HG02798 (cell line): ENCODE measurements around the gene GYPC.
"Not testable (repeated sequence)": the region's sequence is repeated elsewhere in the genome, so short reads cannot be mapped to it uniquely, and the experiment has no call there.

Source experiments
- ATAC-seq: cut with Tn5 transposase; IDR thresholded peaks from one replicate; pipeline ENCODE4 v1.9.1; 2021; ENCODE audit warnings: mild to moderate bottlenecking; ENCODE audit not compliant: unreplicated experiment, poor library complexity

GYPC gene

DNA sequence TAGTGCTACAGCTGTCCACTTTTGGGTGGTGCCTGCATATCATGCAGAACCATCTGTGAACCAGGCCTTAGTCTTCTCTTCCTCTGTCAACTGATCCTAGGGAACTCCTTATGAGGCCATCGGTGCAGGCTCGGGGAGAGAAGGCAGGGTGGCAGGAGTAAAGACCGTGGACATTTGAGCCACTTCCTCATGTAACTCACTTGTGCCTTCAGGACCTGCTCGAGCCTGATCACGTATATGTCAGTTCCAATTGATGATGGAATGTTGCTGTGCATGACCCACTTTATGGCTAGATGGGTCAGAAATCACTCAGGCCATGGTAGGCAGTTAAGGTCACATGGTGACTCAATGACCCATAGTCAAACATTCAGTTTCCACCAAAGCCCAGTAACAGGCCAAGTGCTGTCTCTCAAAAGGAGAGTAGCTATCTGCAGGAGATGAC is 7.6 kb upstream of the GYPC start:
- not testable (repeated sequence) for ATAC-seq

DNA sequence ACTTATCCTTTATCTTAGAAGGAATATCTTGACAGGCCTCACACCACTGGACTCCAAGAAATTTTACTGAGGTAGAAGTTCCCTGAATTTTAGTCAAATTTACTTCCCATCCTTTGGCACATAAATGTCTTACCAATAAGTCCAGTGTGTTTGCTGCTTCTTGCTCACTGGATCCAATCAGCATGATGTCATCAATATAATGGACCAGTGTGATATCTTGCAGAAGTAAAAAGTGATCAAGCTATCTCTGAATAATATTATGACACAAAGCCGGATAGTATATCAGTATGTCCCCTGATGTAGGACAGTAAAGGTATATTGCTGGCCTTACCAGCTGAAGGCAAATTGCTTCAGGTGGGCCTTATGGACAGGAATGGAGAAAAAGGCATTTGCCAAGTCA is 6.9 kb upstream of the GYPC start:
- no peak for ATAC-seq

- no peak for ATAC-seq
Observed at GRCh38 chr2:126650994-126651393, 5.0 kb upstream of the GYPC start.

DNA sequence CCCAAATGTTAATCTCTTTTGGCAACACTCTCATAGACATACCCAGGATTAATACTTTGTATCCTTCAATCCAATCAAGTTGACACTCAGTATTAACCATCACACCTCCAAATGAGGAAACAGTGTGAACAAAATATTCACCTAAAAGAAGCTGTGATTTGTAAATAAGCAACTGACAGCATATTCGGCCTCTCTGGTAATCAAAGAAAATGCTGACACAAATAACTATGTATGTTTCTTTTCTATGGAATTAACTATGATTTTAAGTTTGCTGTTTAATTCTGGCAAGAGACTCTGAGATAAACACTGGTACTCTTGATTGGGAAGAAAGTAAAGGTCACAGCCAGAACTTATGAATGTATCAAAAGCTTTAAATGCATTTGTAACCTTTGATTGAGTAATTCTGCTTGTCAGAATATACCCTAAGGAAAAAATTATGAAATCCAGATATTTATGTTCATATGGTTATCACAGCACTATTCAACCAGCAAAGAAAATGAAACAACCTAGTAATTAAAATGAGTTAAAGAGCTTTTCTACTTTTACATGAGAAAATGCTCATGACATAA is 3.6 kb upstream of the GYPC start:
- ATAC-seq: no peak

DNA sequence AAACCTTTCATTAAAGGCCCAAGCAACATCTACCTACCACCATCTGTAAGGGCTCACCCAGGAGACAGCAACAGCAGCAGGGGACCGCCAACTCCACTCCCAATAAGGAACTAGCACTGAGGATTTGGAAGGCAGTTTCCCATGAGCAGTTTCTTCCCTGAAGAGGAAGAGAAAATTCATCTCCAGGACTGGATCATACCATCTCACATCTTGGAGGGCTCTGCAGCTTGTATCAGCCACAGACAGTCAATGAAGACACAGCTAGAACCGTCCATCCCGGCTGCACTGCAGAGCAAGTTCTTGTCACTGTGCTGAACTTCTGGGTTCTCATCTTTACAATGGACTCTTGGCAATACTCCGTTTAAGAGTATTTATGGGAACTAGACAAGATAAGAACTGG is 2.8 kb upstream of the GYPC start:
- no peak for ATAC-seq

- no peak for ATAC-seq
Observed at GRCh38 chr2:126653761-126654160, 2.2 kb upstream of the GYPC start.

DNA sequence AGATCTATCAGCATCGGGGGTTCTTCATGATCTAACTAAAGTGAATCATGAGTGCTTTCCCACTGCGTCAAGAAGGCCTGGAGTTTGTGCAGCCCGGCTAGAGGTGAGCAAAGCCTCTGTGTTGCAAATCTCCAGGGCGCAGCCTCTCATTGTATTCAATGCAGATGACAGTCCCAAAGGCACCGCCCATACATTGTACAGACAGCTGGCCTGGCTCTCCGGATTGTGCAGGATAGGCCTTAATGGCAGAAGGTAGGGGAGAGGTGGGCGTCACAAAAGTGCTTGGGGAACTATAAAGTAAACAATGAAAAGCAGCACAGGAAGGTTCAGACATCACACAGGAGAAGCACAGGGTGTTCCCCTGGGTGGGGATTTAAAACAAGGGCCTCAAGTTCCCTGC is 907 bp upstream of the GYPC start:
- ATAC-seq: no peak

- ATAC-seq: peak; percentile 29
Observed at GRCh38 chr2:126656431-126657147, 631 bp downstream of the GYPC start.

GRCh38 chr2:126657148-126657635 is 1.2 kb downstream of the GYPC start:
- peak; percentile 21 for ATAC-seq

DNA sequence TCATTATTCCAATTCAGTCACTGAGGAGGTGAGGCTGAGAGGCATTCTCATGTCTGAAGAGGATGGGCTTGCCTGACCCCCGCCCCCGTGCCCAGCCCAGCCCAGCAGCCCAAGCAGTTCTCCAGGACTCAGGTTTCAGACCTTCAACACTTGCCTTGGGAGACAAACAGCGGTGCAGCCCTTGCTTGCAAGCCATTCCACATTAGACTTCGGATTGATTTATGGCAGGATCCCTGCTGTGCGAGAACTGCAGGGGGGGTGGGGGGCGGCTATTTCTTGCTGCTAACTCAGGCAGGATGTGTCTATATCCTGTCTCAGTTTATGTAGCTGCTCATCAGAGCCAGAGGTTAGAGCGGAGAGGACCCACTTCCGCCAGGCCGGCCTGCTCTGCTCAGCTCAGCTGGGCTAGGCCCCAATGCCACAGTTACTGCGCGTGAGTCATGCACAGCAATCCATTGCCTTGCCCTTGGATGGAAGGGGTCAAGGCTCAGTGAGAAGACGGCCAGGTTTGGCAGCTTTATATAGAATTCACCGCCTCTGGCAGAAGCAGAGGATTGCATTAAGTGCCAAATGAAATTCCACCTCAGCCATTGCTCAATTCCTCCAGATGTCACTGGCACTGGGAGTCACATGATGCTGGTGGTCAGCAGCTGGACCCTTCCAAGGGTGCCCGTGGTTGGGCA is 1.8 kb downstream of the GYPC start:
- peak; percentile 64 for ATAC-seq

GRCh38 chr2:126658319-126658904 is 2.5 kb downstream of the GYPC start:
- ATAC-seq: no peak

- peak; percentile 46 for ATAC-seq
Observed at GRCh38 chr2:126658905-126659561, 3.1 kb downstream of the GYPC start.

- ATAC-seq: no peak
Observed at GRCh38 chr2:126659562-126660467, 3.9 kb downstream of the GYPC start.

GRCh38 chr2:126660971-126661370 is 5.0 kb downstream of the GYPC start:
- no peak for ATAC-seq

DNA sequence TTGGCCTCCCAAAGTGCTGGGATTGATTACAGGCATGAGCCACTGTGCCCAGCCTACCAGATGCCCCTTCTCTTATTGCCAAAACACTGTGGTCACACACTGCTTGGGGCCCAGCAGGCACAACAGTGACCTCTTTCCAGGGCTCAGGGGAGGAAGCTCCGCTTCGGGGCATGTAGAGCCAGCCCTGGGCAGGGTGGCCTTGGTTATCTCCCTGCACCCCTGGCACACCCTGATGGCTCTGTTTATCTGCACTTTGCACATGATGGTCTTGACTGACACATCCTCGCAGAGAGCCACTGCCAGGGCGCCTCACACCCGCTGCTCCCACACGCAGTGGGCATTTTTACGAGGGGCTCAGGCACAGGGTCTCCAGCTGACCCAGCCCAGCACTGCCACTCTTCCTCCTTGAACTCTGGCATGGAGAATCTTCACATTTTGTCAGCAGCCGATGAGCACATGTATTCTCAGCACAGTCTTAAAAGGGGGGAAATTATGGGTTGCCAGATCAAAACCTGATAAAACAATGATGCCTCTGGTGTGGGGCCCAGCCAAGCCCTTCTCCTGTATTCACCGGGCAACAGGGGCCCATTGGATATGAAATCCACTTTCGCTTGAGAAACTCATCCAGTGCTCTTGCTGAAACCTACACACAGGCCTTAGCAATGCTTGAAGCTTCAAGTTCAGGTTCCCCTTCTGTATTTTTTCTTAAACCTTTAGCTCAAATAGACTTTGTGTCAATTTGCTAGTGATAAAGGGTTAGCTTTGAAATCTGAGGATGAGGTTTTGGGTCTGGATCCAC is 5.9 kb downstream of the GYPC start:
- ATAC-seq: no peak

GRCh38 chr2:126662621-126663020 is 6.7 kb downstream of the GYPC start:
- ATAC-seq: no peak

GRCh38 chr2:126663184-126663963 is 7.4 kb downstream of the GYPC start:
- no peak for ATAC-seq

- ATAC-seq: peak; percentile 78
Observed at GRCh38 chr2:126664234-126664633, 8.3 kb downstream of the GYPC start.
